Ureter (tissue), 1 donor: ENCODE results near the gene ZNF768. TPM values are rescaled to one million over a fixed set of nuclear protein-coding genes. Genes with fewer than 3 reads are reported as not detected.

Source experiments
- DNase-seq: peaks from one replicate; pipeline ENCODE4 v3.0.0-alpha.2; 2020; ENCODE audit warnings: low spot score
- total RNA-seq: library from RNA; stranded (reverse); gene quantifications from one replicate; pipeline ENCODE4 v1.2.4, GENCODE V29; 2023
- donor health status: DM: yes; HTN: yes; CAD: no.

ZNF768 gene
- total RNA-seq, result 37.6 TPM

DNA sequence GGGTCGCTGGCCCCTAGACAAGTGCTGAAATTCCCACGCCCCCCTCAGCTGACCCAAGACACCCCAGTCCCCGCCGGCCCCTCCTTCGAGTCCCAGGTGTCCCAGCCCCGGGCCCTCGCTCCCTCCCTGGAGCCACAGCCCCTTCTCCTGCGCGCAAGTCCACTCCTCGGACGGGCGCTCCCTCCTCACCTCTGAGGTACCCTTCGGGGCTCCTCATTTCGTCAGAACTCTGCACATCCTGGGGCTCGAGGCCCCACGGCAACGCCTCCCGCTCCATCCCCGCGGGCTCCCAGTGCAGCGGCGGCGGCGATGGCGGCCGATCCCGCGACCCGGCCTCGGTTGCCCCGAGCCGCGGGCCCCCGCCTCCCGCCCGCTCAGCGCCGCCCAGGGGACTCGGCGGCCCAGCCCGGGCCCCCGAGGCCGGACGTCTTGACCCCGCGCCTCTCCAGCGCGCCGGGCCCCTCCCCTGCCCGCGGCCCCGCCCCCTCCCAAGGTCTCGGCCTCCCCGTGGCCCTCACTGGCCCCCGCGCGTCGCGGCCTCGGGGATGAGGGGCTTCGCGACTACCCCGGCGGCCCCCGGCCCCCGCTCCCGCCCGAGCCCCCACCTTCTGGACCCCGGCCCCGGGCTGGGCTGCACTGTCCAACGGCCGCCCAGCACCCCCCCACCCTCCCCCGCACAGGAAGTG lies at the start of gene ZNF768:
TSS of gene ZNF768 (minus strand) at position 430 of the 686 bp plus-strand sequence. CDS start at position 277, 153 bp downstream.
- no peak for DNase-seq

- DNase-seq, result no peak
Observed at GRCh38 chr16:30574678-30575077, 48.3 kb upstream of the ZNF768 start.

DNA sequence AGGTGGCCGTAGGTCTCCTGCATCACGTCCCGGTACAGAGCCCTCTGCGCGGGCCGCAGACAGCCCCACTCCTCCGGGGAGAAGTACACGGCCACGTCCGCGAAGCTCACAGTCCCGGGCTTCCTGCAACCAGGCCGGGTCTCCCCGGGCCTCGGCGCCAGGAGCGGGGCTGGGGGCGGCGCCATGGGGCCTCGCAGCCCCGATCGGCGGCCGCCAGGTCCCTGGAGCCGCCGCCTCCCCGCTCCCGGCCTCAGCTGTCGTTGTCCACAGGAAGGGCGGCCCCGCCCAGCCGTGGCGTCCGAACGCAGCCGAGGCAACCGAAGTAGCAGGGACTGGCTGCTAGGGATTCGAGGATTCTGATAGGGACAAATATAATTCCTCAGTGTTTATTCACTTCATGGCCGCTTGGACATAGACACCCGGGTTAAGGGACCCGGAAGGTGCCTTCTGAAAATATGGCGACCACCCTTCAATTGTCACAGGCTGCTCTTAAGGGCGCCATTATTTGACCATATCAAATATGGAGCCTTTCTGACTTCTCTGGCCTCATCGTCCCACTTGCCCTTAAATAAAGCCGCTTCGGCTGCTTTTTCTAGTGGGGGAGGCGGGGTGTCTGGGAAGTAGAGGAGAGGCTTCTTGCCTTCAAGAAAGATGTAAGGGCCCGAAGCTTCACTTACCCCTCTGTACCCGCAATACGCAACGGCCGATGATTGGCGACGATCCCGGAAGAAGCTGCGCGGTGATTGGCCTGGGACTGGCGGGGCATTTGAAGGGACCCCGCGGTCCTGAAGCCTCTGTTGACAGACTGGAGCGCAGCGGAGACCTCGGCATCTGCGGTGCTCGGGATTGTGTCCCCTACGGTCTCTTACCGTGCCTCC lies 45.3 kb upstream of the ZNF768 start, which contains the start of gene ZNF688:
TSS of gene ZNF688 (minus strand) at position 270 of the 878 bp plus-strand sequence. CDS start at position 185, 85 bp downstream.
- DNase-seq, result peak; percentile 97

- no peak for DNase-seq
Observed at GRCh38 chr16:30570636-30571444, 44.5 kb upstream of the ZNF768 start.

GRCh38 chr16:30569746-30570635 lies 43.6 kb upstream of the ZNF768 start:
- no peak for DNase-seq

- DNase-seq, result no peak
Observed at GRCh38 chr16:30569281-30569680, 42.9 kb upstream of the ZNF768 start.

GRCh38 chr16:30567991-30568638 lies 41.7 kb upstream of the ZNF768 start:
- DNase-seq, result no peak

GRCh38 chr16:30567160-30567990 lies 41.0 kb upstream of the ZNF768 start:
- DNase-seq, result no peak

- no peak for DNase-seq
Observed at GRCh38 chr16:30566531-30566930, 40.2 kb upstream of the ZNF768 start.

DNA sequence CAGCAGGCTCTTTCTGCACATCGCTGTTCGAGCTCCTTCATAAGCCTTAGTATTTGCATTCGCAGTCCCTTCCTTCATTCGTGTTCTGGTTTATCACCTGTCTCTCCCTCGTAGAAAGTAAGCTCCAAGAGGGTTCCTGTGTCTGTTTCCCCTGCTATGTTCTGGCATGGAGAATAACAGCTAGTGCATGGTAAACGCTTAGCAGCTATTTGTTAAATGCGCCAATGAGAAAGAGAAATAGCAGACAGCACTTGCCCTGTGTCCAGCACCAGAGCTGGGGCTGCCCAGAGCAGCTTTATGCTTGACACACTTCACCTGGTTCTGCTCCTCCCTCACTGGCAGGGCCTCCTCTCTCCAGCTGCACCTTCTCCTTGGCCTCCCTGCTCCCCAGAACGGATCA lies 39.6 kb upstream of the ZNF768 start:
- no peak for DNase-seq

GRCh38 chr16:30565526-30565925 lies 39.2 kb upstream of the ZNF768 start:
- no peak for DNase-seq

GRCh38 chr16:30562021-30562420 lies 35.7 kb upstream of the ZNF768 start:
- no peak for DNase-seq

DNA sequence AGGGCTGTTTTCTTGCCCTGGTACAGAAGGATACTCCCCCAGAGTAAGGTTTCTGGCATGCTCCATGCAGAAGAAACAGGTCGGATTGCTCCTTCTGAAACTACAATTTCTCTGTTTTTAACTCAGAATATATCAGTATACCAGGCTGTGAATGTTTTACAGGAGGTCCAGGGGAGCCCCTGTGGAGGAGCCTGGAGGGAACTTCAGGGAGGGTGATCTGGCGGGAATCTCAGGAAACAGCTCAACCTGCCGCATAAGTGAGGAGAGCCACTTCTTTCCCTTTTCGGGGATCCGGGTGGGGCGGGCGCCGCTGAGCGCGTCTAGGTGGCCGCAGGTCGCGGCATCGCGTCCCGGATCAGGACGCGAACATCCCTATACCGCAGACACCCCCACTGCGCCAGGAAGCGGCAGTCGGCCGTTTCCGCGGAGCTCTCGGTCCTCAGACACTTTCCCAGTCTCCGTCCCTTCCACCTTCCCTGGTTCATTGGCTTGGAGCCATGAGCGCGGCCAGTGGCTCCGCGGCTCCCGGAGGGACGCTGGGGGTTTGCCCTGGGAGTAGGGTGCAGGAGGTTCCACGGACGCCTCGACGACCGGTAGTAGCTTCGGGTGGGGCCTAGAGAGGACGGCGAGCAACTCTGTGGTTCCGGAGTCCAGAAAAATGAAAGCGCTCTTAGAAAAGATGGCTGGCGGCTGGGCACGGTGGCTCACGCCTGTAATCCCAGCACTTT lies 34.9 kb upstream of the ZNF768 start:
- no peak for DNase-seq

DNA sequence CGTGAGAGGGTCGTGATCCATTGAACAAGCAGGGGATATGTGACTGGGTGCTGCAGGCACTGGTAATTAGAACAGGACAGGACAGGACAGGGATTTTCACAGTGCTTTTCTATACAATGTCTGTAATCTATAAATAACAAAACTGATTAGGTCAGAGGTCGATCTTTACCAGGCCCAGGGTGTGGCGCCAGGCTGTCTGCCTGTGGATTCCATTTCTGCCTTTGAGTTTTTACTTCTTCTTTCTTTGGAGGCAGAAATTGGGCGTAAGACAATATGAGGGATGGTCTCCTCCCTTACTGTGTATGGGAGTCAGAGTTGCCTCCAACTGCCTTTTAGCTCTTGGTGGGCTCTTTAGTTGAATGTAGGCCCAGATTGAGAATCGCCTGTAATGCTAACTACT lies 33.3 kb upstream of the ZNF768 start:
- no peak for DNase-seq

- no peak for DNase-seq
Observed at GRCh38 chr16:30558789-30559377, 32.5 kb upstream of the ZNF768 start.

DNA sequence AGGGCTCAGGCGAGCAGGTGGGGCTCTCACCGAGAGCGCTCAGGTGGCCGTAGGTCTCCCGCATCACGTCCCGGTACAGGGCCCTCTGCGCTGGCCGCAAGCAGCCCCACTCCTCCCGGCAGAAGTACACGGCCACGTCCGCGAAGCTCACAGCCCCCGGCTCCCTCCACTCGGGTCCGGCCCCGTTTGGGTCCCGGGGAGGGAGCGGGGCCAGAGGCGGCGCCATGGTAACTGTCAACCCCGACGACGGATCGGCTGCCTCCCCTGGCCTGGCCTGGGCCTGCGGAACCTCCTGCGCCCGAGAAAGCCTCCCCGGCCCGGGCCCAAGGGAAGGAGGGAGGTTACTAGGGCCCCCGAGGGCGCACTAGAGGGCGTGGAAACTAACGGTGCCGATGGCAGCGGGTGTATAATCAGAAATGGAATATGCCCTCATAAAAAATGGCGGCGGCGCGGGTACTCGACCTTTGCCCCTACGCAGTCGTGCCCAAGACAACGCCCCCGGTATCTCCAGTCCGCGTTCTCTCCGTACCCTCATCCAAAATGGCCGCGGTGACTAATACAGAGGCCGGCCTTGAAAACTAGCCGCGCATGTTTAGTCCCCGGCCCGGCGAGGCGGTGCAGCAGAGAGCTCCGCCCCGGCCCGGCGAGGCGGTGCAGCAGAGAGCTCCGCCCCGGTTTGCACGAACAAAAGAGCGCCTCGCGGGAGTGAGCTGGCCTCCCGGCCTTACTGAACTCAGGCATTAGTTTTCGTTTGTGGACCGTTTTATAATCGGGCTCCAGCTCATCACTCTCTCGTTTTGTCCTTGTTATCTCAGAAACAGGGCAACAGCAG lies 31.8 kb upstream of the ZNF768 start, which contains the start of gene ZNF764:
TSS of gene ZNF764 (minus strand) at position 418 of the 832 bp plus-strand sequence. CDS start at position 226, 192 bp downstream.
- DNase-seq, result peak; percentile 98

DNA sequence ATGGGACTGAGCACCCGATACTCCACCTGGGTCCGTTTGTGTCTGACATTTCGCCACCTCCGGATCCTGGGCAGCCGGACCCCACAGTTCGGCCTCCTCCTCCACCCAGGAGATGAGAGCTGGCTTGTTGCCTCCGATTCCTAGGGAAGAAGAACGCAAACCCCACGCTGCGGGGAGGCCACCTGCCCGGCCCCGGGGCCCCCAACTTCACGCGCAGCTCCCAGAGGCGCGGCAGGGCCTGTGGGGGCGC lies 31.3 kb upstream of the ZNF768 start:
- no peak for DNase-seq

DNA sequence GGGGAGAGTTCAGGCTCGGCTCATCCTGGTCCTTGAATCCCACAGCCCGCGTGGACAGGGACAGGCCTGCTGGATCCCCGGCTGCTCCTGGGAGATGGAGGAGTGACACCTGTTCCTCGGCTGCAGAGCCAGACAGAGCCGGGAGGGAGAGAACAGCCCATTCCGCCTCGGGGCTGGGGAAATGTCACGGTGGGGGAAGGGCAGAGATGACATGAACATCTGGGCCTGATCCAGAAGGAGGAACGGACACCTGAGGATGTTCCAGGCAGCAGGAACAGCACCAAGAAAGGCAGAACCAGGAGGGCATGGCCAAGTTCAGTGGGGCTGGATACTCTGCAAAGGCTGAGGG lies 29.7 kb upstream of the ZNF768 start:
- no peak for DNase-seq
